Measurements from ENCODE around the gene ZNF236.
A peak's percentile ranks its signal among the peaks of the same experiment; 100 is the strongest.
"Not testable (repeated sequence)": the region's sequence is repeated elsewhere in the genome, so short reads cannot be mapped to it uniquely, and the experiment has no call there.

ZNF236 gene

DNA sequence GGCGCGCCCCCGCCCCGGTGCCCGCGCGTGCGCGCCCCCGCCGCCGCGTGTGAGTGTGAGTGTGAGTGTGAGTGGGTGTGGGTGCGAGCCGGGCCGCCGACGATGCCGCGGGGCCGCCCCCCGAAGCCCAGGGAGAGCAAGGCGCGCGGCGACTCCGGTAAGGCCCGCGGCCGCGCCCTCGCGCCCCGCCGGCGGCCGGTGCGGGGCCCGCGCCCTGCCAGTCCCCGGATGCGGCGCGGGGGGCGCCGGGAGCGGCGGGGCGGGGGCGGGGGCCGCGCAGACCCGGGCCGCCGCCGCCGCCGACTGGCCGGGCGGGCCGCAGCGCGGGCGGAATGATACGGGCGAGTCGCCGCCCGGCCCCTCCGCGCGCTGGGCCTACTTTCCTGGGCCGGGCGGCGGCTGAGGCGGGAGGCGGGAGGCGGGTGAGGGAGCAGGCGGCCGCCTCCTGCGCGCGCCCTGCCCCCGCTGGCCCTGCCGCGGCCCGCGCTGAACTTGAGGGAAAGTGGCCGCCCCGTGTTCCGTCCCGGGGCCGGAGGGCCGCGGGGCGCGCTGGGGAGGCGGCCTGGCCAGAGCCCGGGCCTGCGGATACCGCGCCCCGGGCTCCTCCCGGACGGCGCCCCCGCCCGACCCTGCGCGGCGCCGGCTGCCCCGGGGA lies at the start of gene ZNF236:
TSS of gene ZNF236 (plus strand) at position 52 of the 655 bp plus-strand sequence. CDS start at position 103, 51 bp downstream.
- H3K4me3 ChIP-seq (ENCODE audit: control insufficient read depth, low read depth, low read length): peak within 1 kb of the TSS; percentile 92
- DNase-seq (ENCODE audit: low read depth): peak; percentile 70
- TF ChIP-seq, protein P1, sequence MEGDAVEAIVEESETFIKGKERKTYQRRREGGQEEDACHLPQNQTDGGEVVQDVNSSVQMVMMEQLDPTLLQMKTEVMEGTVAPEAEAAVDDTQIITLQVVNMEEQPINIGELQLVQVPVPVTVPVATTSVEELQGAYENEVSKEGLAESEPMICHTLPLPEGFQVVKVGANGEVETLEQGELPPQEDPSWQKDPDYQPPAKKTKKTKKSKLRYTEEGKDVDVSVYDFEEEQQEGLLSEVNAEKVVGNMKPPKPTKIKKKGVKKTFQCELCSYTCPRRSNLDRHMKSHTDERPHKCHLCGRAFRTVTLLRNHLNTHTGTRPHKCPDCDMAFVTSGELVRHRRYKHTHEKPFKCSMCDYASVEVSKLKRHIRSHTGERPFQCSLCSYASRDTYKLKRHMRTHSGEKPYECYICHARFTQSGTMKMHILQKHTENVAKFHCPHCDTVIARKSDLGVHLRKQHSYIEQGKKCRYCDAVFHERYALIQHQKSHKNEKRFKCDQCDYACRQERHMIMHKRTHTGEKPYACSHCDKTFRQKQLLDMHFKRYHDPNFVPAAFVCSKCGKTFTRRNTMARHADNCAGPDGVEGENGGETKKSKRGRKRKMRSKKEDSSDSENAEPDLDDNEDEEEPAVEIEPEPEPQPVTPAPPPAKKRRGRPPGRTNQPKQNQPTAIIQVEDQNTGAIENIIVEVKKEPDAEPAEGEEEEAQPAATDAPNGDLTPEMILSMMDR (conservative IDR thresholded peaks at IDR 0.05; ENCODE audit: control insufficient read depth, insufficient read depth, low read depth, low read length): no peak

DNA sequence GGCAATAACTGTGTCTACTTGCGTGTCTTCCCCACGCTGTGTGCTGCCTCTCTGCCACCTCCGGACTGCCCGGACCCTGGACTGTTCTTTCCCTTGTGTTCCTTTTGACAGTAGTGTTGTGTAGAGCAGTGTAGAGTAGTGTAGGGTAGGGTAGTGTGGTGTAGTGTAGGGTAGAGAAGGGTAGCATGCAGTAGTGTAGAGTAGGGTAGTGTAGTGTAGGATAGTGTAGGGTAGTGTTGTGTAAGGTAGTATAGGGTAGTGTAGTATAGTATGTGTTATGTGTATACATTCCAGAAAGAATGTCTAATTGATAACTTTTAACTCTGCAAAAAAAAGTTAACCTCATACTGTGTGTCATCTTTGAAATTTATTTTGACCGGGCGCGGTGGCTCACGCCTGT lies 49.7 kb upstream of the ZNF236 start:
- no peak overlapping the region for H3K4me3 ChIP-seq (ENCODE audit: control insufficient read depth, low read depth, low read length)
- no peak for DNase-seq (ENCODE audit: low read depth)
- TF ChIP-seq, protein P1 (conservative IDR thresholded peaks at IDR 0.05; ENCODE audit: control insufficient read depth, insufficient read depth, low read depth, low read length): no peak

DNA sequence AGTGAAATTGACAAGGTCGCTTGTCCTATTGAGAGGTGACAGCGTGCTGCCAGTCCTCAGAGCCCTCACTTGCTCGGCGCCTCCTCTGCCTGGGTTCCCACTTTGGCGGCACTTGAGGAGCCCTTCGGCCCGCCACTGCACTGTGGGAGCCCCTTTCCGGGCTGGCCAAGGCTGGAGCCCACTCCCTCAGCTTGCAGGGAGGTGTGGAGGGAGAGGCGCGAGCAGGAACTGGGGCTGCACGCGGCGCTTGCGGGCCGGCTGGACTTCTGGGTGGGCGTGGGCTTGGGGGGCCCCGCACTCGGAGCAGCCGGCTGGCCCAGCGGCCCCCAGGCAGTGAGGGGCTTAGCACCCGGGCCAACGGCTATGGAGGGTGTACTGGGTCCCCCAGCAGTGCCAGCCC lies 45.3 kb upstream of the ZNF236 start:
- DNase-seq (ENCODE audit: low read depth); H3K4me3 ChIP-seq (ENCODE audit: control insufficient read depth, low read depth, low read length): not testable (repeated sequence)

DNA sequence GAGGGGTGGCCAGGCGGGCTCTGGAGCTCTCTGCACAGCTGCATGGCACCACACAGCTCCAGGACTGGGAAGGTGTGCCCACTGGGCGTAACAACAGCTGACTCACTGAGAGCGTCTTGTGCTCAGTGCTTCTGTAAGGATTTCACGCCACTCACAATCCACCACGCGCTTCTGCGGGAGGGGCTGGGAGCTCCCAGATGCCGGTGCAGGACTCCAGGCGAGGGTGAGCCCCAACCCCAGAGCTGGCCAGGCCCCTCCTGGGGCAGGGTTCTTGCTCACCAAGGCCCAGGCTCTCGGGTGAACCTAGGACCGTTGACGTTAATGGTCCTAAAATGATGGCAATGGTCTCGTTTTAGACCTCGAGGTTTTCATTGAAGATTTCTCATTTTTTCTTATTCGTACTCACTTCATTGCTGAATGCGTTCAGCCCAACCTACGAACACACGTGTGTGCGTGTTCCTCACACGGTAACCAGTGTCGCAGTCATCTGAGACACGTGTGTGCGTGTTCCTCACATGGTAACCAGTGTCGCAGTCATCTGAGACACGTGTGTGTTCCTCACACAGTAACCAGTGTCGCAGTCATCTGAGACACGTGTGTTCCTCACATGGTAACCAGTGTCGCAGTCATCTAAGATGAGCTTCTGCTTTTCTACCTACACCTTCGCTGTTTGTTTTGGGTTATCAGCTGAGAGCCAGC lies 38.4 kb upstream of the ZNF236 start:
- DNase-seq (ENCODE audit: low read depth): no peak
- TF ChIP-seq, protein P1 (conservative IDR thresholded peaks at IDR 0.05; ENCODE audit: control insufficient read depth, insufficient read depth, low read depth, low read length): no peak
- no peak overlapping the region for H3K4me3 ChIP-seq (ENCODE audit: control insufficient read depth, low read depth, low read length)

DNA sequence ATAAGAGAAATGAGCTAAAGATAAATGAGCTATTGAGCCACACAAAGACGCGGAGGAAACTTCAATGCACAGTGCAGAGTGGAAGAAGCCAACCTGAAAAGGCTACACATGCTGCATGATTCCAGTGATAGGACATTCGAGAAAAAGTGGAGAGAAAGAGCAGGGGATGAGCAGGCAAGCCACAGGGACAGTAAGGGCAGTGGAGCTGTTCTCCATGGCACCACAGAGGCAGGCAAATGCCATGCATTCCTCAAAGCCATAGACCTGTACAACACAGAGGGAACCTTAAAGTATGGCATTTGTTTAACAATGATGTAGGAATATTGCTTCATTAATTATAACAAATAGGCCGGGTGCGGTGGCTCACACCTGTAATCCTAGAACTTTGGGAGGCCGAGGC lies 36.5 kb upstream of the ZNF236 start:
- H3K4me3 ChIP-seq (ENCODE audit: control insufficient read depth, low read depth, low read length): no peak overlapping the region
- DNase-seq (ENCODE audit: low read depth): no peak
- TF ChIP-seq, protein P1 (conservative IDR thresholded peaks at IDR 0.05; ENCODE audit: control insufficient read depth, insufficient read depth, low read depth, low read length): no peak

DNA sequence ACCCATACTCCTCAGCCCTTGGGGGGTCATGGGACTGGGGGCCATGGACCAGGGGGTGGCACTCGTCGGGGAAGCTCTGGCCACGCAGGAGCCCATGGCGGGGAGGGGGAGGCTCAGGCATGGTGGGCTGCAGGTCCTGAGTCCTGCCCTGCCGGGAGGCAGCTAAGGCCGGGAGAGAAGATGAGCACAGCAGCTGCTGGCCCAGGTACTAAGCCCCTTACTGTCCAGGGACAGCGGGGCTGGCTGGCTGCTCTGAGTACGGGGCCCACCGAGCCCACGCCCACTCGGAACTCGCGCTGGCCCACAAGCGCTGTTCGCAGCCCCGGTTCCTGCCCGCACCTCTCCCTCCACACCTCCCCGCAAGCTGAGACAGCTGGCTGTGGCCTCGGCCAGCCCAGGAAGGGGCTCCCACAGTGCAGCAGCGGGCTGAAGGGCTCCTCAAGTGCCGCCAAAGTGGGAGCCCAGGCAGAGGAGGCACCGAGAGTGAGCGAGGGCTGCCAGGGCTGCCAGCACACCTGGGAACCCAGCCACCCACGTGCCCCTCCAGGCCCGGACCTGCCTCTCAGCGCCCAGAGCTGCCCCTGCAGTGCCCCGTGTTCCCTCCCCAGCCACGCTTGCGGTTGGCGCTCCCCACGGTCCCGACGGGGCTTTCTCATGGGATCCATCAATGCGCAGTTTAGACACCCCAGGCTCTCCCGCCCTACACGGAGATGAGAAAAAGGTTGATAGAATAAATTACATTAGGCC lies 33.6 kb upstream of the ZNF236 start:
- TF ChIP-seq, protein P1 (conservative IDR thresholded peaks at IDR 0.05; ENCODE audit: control insufficient read depth, insufficient read depth, low read depth, low read length): no peak
- no peak overlapping the region for H3K4me3 ChIP-seq (ENCODE audit: control insufficient read depth, low read depth, low read length)
- DNase-seq (ENCODE audit: low read depth): no peak

GRCh38 chr18:76791106-76791505 lies 31.3 kb upstream of the ZNF236 start:
- H3K4me3 ChIP-seq (ENCODE audit: control insufficient read depth, low read depth, low read length): no peak overlapping the region
- TF ChIP-seq, protein P1 (conservative IDR thresholded peaks at IDR 0.05; ENCODE audit: control insufficient read depth, insufficient read depth, low read depth, low read length): no peak
- peak; percentile 8 for DNase-seq (ENCODE audit: low read depth)
